Mucosa of descending colon (tissue), 3 donors: Measurements from ENCODE around the gene OPCML. TPM values are rescaled to one million over a fixed set of nuclear protein-coding genes. Genes with fewer than 3 reads are reported as not detected.

Experiments used
- ATAC-seq: fragments of 200-7000 bp; cut with Tn5 transposase; one replicate; pipeline ENCODE4 v1.9.1; 2020; ENCODE audit warnings: mild to moderate bottlenecking, moderate library complexity
- DNase-seq, 3 donors: peaks; one replicate each; pipeline ENCODE4 v3.0.0-alpha.2; 2020
- H3K36me3 ChIP-seq: fragments of 200-600 bp; one replicate; pipeline ENCODE4 v1.8.0; 2021; ENCODE audit warnings: low read depth, mild to moderate bottlenecking
- H3K4me1 ChIP-seq: fragments of 200-600 bp; one replicate; pipeline ENCODE4 v1.8.0; 2021; ENCODE audit warnings: low read depth, mild to moderate bottlenecking
- H3K4me3 ChIP-seq: fragments of 200-600 bp; one replicate; pipeline ENCODE4 v1.8.0; 2021; ENCODE audit warnings: mild to moderate bottlenecking
- H3K9me3 ChIP-seq: fragments of 200-600 bp; one replicate; pipeline ENCODE4 v1.8.0; 2021; ENCODE audit warnings: mild to moderate bottlenecking
- intact Hi-C, 2 donors: fragments of 100-400 bp; cut with DNase I in 1 of 2; cut with micrococcal nuclease in 1 of 2; formaldehyde crosslinking; loops; one replicate each; pipeline versions ENCODE4 v1.11.0 to v1.11.1; 2022; cut with DNase I, micrococcal nuclease
- total RNA-seq, 3 donors: library from RNA; stranded (reverse); fragmentation: NEBNext Ultra II Directional in 2 of 3; extraction: Animal tissue kit (Norgen Biotek cat#: 25700) in 2 of 3; gene quantifications; one replicate each; pipeline versions ENCODE4 v1.2.1 to v1.2.4, GENCODE V29; 2021 to 2023
- TF ChIP-seq, protein P1 (sequence below): fragments of 200-600 bp; IDR thresholded peaks from one replicate; pipeline ENCODE4 v1.8.0; 2022; ENCODE audit warnings: antibody characterized with exemption, mild to moderate bottlenecking
- donor health status: DM: no; HTN: no; CAD: no; lungs with moderate emphysema.
- donor health status: DM: no; HTN: no; CAD: no.
- donor health status: DM: no; HTN: yes; CAD: no.

The OPCML gene
- total RNA-seq, 3 donors from 2014 or later: 0.10 to 0.47 TPM; not detected in 1

DNA sequence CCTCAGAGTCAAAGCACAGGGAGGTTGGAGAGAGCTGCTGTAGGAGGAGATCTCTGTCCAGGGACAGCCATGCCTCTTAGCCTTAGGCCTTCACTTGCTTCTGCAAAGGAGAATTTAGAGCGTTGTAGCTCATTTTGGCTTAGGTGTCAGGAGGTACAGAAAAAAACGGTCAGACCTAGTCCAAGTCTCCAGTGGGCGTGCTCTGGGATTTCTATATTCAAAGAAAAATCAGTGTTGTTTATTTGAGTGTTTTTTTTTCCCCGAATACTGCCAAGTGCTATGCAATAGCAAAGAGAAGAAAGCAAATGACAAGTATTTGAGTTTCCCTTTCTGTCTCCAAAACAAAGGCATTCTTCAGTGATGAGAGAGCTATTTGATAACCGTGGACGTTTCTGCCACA, 22.7 kb upstream of the OPCML start:
- intact Hi-C loops: no loop called here
- ATAC-seq (no peak), DNase-seq (no peak)
- Histone ChIP-seq H3K36me3 (no peaks in the 10 kb centered on the region), H3K9me3 (no peaks in the 10 kb centered on the region), H3K4me1 (no peaks in the 10 kb centered on the region), H3K4me3 (no peak overlapping the region)
- TF ChIP-seq, protein P1, sequence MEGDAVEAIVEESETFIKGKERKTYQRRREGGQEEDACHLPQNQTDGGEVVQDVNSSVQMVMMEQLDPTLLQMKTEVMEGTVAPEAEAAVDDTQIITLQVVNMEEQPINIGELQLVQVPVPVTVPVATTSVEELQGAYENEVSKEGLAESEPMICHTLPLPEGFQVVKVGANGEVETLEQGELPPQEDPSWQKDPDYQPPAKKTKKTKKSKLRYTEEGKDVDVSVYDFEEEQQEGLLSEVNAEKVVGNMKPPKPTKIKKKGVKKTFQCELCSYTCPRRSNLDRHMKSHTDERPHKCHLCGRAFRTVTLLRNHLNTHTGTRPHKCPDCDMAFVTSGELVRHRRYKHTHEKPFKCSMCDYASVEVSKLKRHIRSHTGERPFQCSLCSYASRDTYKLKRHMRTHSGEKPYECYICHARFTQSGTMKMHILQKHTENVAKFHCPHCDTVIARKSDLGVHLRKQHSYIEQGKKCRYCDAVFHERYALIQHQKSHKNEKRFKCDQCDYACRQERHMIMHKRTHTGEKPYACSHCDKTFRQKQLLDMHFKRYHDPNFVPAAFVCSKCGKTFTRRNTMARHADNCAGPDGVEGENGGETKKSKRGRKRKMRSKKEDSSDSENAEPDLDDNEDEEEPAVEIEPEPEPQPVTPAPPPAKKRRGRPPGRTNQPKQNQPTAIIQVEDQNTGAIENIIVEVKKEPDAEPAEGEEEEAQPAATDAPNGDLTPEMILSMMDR: no peak

GRCh38 chr11:133553885-133554740, 21.8 kb upstream of the OPCML start:
- no peak for ATAC-seq
- no peaks in the 10 kb centered on the region for H3K36me3 ChIP-seq
- H3K9me3 ChIP-seq: no peaks in the 10 kb centered on the region
- intact Hi-C loops: no loop called here
- H3K4me1 ChIP-seq: no peaks in the 10 kb centered on the region
- no peak for DNase-seq
- no peak overlapping the region for H3K4me3 ChIP-seq
- TF ChIP-seq, protein P1: no peak

- Histone ChIP-seq H3K36me3 (no peaks in the 10 kb centered on the region), H3K9me3 (no peaks in the 10 kb centered on the region), H3K4me3 (no peak overlapping the region), H3K4me1 (no peaks in the 10 kb centered on the region)
- DNase-seq: no peak
- no peak for ATAC-seq
- intact Hi-C loops: no loop called here
- TF ChIP-seq, protein P1: no peak
Observed at GRCh38 chr11:133552938-133553337, 20.6 kb upstream of the OPCML start.

- intact Hi-C loops: no loop called here
- DNase-seq (no peak), ATAC-seq (no peak)
- TF ChIP-seq, protein P1: no peak
- no peaks in the 10 kb centered on the region for H3K9me3 ChIP-seq
- no peak overlapping the region for H3K4me3 ChIP-seq
- H3K4me1 ChIP-seq: no peaks in the 10 kb centered on the region
- H3K36me3 ChIP-seq: no peaks in the 10 kb centered on the region
Observed at GRCh38 chr11:133551064-133551463, 18.8 kb upstream of the OPCML start.

DNA sequence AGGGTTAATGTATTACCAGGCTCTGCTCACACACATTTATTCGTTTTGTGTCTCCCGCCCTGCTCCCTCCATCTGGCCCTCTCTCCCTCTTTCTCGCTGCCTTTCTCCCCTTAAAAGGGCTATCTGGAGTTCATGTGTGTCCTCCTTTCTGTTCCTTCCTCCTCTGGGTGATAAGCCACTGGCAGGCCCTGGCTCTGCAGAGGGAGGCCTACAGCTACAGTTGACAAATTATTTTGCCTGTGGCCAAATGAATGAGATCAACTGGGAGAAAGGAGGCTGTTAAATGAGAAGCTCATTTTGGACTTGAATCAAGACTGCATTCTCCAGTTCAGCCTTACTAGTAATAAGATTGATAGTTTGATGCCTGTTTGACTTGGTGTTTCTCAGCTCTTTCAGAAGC, 17.5 kb upstream of the OPCML start:
- Histone ChIP-seq H3K9me3 (no peaks in the 10 kb centered on the region), H3K36me3 (no peaks in the 10 kb centered on the region), H3K4me1 (no peaks in the 10 kb centered on the region), H3K4me3 (no peak overlapping the region)
- ATAC-seq (no peak), DNase-seq (no peak)
- intact Hi-C loops: no loop called here
- TF ChIP-seq, protein P1: no peak
